Activated CD4-positive, CD25-positive, alpha-beta regulatory T cell treated with anti-CD3 and anti-CD28 coated beads, Interleukin-2, amount 50 U/mL, for 16 hours (primary cell): ENCODE measurements around the gene TM7SF2.
"Not testable (repeated sequence)": the region's sequence is repeated elsewhere in the genome, so short reads cannot be mapped to it uniquely, and the experiment has no call there.

Source experiments
- DNase-seq: peaks from one replicate; pipeline ENCODE4 v3.0.0-alpha.2; 2020; ENCODE audit warnings: low read depth, low spot score

Gene TM7SF2

DNA sequence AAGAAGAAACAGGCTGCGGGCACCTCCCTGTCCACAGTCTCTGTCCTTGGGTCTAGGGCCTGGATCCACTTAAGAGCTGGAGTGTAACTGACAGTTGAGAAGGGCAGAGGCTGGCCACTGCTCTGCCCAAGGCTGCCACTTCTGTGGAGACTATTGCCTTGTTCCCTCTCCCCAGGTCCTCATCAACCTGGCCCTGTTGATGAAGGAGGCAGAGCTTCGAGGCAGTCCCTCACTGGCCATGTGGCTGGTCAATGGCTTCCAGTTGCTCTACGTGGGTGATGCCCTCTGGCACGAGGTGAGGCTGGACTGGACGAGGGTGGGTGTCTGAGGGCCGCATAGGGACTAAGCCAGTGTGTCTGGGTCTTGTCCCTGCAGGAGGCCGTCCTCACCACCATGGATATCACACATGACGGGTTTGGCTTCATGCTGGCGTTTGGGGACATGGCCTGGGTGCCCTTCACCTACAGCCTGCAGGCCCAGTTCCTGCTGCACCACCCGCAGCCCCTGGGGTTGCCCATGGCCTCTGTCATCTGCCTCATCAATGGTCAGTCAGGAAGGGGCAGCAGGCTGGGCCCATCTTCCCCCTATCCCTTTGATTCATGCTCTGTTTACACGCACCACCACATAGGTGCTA, 3.0 kb downstream of the TM7SF2 start:
- DNase-seq, result no peak

DNA sequence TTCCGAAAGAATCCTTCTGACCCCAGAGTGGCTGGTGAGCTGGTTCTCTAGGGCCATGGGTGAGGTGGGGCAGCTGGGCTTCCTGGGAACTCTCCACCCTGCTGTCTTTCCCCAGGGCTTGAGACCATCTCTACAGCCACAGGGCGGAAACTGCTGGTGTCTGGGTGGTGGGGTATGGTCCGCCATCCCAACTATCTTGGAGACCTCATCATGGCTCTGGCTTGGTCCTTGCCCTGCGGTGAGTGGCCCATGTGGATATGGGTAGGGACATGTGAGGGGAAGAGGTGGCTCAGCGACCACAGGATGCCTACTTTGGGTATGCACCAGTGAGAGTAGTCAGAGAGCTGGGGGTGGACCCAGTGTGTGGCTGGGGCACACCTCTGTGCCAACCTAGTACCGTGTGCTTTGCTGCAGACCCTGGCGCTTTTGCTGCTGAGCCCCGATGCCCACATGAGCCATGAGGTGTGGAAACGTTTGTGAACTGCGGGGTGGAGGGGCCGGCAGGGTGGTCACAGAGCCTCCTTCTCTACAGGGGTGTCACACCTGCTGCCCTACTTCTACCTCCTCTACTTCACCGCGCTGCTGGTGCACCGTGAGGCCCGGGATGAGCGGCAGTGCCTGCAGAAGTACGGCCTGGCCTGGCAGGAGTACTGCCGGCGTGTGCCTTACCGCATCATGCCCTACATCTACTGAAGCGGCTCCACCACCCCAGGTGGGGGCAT, 3.9 kb downstream of the TM7SF2 start:
- no peak for DNase-seq

DNA sequence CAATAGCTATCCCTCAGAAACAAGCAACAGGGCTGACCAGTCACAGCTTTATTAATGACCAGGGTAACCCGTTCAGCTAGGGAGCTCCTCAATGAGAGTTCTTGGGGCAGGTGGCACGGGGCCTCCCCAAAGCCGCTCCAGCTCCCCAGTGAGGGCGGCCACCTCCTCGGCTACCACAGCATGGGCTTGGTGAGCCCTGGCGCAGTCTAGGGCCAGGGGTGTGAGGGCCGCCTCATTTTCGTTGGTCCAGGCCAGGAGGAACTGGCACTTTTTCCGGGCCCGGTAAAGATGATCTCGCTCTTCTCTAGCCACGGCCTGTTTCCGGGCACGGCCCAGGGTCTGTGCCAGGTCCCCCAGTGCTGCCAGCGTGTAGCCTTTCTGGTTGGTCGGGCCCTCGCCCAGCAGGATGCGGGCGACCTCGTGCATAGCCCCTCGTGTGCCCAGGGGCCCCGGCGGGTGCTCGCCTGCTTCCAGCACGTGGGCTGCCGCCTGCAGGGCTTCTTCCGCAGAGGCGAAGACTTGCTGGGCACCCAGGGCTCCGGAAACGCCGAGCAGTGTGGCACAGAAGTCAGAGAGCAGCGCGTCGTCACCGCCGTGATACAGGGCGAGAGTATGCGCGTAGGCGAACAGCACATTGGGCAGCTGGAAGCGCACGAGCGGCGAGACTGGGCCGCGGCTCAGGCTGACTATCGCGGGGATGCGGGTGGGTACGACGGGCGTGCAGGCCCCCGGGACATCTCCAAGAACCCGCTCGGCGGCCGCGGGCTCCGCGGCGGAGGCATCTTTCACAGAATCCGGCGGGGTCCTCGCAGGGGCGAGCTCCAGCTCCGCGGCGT, 4.9 kb downstream of the TM7SF2 start:
- DNase-seq, result no peak

DNA sequence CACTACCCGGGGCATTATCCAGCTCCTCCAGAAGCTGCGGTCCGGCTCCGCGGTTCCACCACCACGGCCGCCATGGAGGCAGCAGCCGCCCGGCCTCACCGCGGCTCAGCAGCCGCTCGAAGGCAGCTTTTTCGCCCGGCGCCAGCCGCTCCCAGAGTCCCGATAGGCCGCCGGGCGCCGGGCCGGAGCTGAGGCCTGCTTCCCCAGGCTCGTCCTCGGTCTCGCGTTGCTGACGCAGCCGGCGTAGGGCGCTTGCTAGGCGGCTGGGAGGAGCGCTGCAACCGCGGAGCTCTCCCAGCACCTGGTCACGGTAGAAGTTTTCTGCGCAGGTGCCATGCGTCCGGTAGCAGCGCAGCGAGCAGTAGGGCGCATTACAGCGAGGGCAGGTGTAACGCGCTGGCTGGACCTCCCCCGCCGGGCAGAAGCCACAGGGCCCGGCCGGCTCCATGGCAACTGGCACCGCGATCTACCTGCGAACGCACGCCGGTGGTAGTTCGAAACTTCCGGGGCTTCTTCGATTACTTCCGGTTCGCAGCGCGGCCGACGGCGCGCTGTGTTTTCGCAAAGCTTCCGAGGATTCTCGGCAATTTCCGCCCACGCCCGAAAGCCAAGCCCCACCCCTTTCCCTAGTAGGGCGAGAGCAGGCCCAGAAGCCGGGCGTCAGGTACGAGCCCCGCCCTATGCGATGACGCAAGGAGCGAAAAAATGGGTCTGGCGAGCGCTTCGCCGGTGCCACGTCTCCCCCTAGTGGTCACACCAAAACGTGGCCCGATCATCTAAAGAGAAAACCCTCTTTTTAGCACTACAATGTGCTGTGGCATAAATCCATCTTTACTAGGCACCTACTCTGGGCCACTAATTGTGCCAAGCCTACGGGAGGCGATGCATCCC, 5.8 kb downstream of the TM7SF2 start, which contains the start of gene ZNHIT2:
Gene ZNHIT2, minus strand, starts transcription at position 496 of the 891 bp plus-strand sequence. Its CDS starts 48 bp downstream, at position 448.
- peak; percentile 99 for DNase-seq

DNA sequence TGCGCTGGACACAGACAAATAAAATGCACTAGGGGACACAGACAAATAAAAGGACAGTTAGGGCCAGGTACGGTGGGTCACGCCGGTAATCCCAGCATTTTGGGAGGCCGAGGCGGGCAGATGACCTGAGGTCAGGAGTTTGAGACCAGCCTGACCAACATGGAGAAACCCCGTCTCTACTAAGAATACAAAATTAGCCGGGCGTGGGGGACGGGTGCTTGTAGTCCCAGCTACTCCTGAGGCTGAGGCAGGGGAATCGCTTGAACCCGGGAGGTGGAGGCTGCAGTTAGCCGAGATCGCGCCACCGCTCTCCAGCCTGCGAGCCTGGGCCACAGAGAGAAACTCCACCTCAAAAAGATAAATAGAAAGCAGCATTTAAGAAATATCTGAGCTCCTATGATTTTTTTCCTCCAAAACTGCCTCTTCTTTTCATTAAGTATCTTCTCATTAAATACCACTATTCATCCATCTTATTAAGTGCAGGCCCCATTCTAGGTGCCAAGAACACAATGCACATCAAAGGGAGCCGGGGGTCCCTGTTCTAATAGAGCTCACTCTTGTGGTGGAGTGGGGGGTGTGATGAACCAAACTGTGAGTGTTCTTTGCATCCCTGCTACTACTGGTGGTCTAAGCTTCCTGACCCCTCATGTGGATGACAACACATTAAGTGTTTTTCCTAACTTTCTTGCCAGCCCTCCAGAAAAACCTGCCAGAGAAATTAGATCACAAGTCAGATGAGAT, 6.6 kb downstream of the TM7SF2 start:
- no peak for DNase-seq

DNA sequence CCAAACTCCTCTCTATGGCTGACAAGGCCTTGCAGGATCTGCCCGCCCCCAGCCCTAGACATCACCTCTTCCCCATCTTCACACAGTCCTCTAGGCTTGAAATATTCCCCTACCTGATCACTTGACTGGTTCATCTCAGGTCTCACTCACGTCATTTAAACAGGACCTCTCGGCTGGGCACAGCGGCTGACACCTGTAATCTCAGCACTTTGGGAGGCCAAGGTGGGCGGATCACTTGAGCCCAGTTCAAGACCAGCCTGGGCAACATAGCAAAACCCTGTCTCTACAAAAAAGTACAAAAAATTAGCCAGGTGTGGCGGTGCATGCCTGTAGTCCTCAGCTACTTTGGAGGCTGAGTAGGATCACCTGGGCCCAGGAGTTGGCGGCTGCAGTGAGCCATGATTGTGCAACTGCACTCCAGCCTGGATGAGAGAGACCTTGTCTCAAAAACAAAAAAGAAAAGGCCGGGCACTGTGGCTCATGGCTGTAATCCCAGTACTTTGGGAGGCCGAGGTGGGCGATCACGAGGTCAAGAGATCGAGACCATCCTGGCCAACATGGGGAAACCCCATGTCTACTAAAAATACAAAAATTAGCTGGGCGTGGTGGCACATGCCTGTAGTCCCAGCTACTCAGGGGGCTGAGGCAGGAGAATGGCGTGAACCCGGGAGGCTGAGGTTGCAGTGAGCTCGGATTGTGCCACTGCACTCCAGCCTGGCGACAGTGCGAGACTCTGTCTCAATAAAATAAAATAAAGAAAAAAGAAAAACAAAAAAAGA, 7.4 kb downstream of the TM7SF2 start:
- not testable (repeated sequence) for DNase-seq

DNA sequence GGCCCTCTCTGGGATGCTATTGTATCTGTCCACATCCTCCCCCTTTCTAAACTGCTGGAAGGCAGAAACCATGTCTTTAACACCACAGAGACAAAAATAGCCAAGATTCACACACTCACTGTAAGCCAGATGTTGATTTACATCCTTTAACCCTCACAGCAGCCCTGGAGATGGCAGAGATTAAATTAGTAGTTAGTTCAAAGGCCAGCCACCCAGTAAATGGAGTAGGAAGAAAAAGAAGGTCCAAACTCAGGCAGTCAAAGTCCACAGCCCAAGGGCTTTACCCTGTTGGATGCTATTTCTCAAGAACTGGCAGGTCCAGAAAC, 8.0 kb downstream of the TM7SF2 start:
- DNase-seq, result no peak

DNA sequence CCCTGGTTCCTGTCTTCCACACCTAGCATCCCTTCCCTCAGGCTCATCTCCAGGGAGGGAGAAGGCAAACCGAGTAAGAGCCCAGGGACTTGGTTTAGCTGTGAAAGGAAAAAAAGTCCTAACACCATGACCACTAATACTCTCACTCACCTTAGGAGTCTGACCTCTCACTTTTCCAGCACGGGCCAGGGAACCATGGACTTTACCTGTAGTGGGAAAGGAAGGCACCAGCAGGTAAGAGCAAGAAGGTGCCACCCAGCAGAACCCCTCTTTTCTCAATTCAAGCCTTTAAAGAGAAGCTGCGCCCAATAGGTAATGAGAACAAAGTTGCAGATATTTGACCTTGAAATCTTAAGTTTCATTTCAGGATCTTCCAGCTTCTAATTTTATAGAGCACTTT, 9.2 kb downstream of the TM7SF2 start:
- no peak for DNase-seq

DNA sequence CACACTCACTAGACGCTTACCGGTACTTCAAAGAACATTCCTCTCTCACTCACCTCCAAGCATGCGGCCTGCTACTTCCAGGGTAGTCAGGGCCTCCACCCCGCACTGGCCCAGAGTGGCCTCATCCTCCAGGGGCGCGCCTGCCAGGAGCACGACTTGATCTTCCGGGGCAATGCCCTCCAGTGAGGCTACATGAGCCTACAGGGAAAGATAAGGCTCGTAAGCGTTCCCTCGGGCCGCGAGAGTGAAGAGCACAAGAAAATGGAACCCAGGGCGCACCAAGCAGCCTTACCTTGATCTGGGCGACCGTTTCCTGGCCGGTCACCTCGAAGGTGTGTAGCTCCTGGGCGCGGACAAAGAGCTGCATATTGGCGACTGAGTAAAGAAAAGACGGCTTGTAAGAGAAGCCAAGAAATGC, 9.8 kb downstream of the TM7SF2 start:
- no peak for DNase-seq

DNA sequence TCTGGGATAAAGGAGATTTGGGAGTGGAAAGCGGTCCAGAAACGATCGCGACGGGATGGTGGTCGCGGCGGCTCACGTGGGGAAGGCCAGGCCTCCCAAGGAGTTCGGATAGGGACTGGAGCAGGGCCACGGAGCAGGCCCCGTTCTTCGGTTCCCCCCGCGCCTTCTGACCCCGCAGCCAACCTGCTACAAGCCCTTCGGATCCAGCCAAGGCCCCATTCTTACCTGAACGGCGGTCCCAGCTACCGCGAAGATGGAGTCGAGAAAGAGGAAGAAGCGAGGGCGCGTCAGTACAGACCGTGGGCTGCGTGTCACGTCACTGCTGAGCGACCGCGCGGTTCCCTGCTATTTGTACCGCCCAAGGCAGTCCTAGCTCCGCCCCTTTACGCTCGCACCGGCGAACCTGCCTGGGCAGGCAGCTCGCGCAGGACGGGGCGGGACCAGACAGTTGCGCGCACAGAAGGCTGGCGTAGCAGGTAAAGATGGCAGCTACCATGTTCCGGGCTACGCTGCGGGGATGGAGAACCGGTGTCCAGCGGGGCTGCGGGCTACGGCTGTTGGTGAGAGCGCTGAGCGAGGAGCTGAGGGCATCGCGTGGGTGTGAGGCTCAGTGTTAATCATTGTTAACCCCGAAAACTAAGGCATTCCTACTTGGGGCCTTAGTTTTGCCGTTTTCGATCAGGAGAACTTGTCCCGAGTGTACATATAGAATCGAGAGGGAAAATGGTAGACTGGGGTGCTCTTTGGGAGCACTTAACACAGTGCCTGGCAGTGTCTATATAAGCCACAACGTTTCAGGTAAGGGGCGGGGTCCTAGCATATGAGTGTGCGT, 10.4 kb downstream of the TM7SF2 start, which contains the start of the genes FAU and MRPL49:
Gene FAU, minus strand, starts transcription at position 270 of the 832 bp plus-strand sequence. CDS start 321 bp downstream, outside the sequence.
Gene MRPL49, plus strand, starts transcription at position 457 of the 832 bp plus-strand sequence. Its CDS starts 26 bp downstream, at position 483.
- peak; percentile 98 for DNase-seq

DNA sequence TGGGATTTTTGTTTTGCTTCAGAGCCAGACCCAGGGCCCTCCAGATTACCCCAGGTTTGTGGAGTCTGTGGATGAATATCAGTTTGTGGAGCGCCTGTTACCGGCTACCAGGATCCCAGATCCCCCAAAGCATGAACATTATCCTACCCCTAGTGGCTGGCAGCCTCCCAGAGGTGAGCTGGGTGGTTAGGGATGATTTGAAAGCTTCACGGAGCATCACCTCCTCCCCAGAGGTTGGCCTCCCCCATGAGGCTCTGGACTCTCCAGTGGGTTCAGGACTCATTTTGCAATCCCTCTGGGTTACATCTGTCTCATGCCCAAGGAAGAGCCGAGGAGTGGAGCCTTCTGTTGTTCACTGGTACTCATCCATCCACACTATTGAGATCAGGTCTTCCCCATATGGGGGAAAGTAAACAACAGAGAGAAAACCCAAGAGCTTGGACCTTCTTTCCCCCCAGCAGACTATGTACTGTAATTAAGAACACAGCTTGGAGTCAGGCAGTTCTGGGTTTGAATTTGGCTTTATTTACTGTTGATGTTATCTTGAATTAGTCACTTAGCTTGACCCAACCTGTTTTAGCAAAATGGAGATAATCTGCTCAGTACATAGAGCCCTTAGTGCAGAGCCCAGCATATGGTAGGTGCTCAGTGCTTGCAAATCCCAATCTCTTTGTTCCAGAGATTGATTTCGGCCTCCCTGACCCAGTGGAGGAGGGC, 13.0 kb downstream of the TM7SF2 start:
- DNase-seq, result no peak

DNA sequence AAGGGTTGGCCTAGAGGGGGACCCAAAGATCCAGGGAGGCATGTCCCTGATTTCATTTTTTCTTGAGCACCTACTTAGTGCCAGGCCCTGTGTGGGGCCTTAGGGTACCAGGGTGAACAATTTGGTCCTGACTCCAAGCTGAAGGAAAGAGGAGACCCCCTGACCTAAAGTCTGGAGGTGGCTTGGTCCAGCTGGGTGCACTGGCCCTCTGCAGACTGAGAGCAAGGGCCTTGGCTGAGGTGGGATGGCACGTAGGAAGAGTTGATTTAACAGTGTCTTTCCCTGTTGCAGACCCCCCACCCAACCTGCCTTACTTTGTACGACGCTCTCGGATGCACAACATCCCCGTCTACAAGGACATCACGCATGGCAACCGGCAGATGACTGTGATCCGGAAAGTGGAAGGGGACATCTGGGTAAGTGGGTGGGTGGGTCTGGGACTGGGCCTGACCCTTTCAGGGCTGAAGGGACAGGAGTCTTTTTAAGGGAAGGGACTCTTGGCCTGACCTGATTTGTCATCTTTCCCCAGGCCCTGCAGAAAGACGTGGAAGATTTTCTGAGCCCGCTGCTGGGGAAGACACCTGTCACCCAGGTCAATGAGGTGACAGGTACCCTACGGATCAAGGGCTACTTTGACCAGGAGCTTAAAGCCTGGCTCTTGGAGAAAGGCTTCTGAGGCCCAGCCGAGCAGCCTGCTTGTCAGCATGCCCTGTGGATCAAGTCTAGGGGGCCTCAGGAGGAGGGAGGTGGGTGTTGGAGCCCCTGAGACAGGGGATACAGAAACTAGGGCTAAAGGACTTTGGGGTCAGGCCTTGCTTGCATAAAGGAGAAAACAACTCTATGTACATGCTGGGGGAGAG, 13.8 kb downstream of the TM7SF2 start:
- no peak for DNase-seq

DNA sequence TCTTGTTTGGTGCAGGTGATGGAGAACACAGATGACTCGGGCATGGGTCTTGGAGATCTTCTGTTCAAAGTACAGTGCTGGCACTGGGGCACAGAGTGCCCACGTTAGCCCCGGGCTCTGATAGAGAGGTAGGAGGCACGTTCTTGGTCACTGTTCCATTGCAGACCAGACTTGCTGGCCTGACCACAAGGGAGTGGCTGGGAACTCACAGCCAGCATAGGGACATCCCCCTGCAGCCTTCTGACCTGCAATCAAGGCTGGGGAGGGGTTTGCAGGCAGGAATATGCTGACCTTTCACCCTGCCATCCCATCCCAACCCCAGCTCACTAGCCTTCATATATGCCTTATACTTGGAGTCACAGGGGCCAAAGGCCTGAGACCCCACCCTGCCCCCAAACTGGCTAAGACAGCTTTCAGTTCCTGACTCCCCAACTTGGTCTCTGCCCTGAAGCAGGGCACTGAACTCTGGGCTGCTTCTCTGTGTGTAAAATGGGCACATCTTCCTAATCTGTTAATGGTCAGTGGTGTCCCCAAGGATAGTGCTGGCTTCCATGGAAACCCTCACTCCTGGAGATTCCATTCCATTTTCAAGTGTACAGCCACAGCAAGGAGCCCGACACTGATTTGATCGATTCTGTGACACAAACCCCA, 15.1 kb downstream of the TM7SF2 start:
- DNase-seq, result no peak

DNA sequence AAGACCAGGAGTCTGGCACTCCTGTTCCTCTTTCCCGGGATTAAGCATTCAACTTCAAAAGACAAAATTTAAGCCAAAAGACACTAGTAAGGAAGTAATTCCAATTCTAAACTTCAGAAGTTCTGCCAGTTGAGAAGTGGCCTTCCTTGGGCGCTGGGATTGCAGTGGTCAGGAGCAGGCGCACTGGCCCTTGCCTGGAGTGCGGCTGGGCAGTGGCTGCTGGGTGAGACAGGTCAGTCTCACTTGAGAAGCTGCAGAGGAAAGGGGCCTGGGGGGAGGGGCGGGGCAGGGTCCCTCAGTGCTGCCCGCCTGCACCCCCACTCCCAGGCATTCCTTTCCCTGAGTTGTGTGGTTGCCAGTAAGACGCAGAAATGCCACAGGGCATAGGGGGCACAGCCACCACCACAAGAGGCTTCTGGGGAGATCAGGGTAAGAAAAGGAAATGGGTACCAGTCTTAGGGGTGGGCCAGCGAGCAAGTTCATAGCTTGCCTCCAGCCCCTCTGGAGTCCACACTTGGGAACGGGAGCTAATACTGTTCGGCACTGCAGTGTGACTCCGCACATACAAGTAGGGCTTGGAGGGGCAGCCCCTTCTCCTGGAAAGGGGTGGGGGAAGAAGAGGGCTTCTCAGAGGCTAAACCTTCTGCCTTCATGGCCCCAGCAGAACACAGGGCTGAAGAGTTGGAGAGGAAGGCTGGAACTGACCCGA, 16.0 kb downstream of the TM7SF2 start:
- DNase-seq, result no peak

DNA sequence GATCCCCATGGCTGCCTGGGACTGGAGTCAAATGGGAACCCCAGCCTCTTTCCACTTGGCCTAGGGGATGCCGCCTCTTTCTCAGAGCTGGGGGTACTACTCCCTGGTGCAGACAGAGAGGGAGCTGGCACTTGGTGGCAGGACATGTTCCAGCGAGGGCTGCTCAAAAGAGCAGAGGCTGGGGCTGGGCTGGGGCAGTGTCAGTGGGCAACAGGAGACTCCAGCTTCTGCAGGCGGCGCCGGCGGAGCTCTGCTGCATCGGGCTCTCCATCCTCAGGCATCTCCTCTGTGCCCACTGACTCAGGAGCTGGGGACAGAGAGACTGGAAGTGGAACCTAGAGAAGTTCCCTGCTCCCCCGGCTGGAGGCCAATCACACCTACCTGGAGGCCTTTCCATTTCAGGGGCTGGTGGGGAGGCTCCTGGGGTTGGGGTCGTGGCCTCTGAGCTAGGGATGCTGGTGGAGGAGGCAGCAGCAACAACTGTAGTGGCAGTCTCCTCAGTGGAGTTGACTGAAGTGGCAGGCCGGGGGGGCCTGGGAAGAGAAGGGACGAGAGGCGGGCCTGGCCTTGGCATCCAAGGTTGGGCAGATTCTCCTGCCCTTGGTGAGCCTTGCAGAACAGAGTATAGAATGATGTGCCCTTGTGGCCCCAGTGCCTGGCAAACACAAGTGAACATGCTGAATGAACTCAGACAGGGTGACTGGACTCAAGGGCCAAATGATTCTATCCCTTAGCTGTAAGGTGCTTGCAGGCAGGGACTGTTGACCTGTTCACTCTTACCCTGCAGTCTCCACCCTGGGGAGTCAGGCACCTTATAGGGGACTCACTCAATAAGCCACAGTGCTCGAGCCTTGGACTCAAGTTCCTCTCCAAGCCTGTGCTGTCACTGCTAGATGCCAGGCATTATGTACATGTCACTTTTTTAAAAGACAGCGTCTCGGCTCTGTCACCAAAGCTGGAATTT, 16.8 kb downstream of the TM7SF2 start:
- no peak for DNase-seq
